HepG2 (cell line): ENCODE data around the gene PYHIN1.

Source experiments
- BCL6 ChIP-seq: IDR thresholded peaks from 2 replicates; pipeline ENCODE4 v1.6.1; 2016; ENCODE audit warnings: missing genetic modification reagents, missing compliant biosample characterization
- CTCF ChIP-seq: sonication (generic); formaldehyde crosslinking; IDR thresholded peaks from 2 replicates; pipeline ENCODE4 v1.5.0; 2020; ENCODE audit warnings: mild to moderate bottlenecking, missing genetic modification reagents, moderate library complexity
- EP300 ChIP-seq, 3 experiments: sonication (generic) in 1 of 3; formaldehyde crosslinking in 1 of 3; IDR thresholded peaks; 2 replicates each; pipeline versions ENCODE4 v1.5.1 to v1.6.1; 2011 to 2020; ENCODE audit warnings: low read depth in 2 of 3, low read length in 2 of 3, borderline replicate concordance in 1 of 3, improper control_type of control experiment in 1 of 3, mild to moderate bottlenecking in 1 of 3, missing genetic modification reagents in 1 of 3, moderate library complexity in 1 of 3
- HNRNPH1 ChIP-seq: fragments of 200-400 bp; formaldehyde crosslinking; optimal IDR thresholded peaks from 2 replicates; pipeline ENCODE3; 2017; ENCODE audit warnings: mild to moderate bottlenecking, low read depth, low read length
- IRF1 ChIP-seq: sonication (generic); formaldehyde crosslinking; IDR thresholded peaks from 2 replicates; pipeline ENCODE4 v1.4.0; 2020; ENCODE audit warnings: low read depth, mild to moderate bottlenecking, missing genetic modification reagents
- KLF13 ChIP-seq: sonication (generic); formaldehyde crosslinking; IDR thresholded peaks from 2 replicates; pipeline ENCODE4 v1.4.0; 2020; ENCODE audit warnings: mild to moderate bottlenecking, missing genetic modification reagents
- REPIN1 ChIP-seq: sonication (generic); formaldehyde crosslinking; IDR thresholded peaks from 2 replicates; pipeline ENCODE4 v1.8.0; 2022; ENCODE audit warnings: missing genetic modification reagents, low read depth, mild to moderate bottlenecking, borderline replicate concordance
- SIX4 ChIP-seq: sonication (generic); formaldehyde crosslinking; IDR thresholded peaks from 2 replicates; pipeline ENCODE4 v1.4.0; 2020; ENCODE audit warnings: missing genetic modification reagents
- ZNF18 ChIP-seq: sonication (generic); formaldehyde crosslinking; IDR thresholded peaks from 2 replicates; pipeline ENCODE4 v1.8.0; 2022; ENCODE audit warnings: mild to moderate bottlenecking, missing genetic modification reagents; ENCODE audit not compliant: insufficient replicate concordance
- ZNF407 ChIP-seq: sonication (generic); formaldehyde crosslinking; IDR thresholded peaks from one replicate; pipeline ENCODE4 v1.5.1; 2020; ENCODE audit warnings: mild to moderate bottlenecking, missing genetic modification reagents; ENCODE audit errors: not compliant biosample characterization

- TF ChIP-seq IRF1 (CRISPR knock-in tag) = no peak
- no peak for TF ChIP-seq EP300 (IDR thresholded peaks at IDR 0.05; ENCODE audit: low read depth in 2 of 2, low read length in 2 of 2)
- no peak for TF ChIP-seq EP300 (CRISPR knock-in tag; IDR thresholded peaks at IDR 0.05; ENCODE audit: borderline replicate concordance)
- TF ChIP-seq KLF13 (CRISPR knock-in tag) = no peak
- no peak for TF ChIP-seq ZNF407 (CRISPR knock-in tag)
- TF ChIP-seq BCL6 = no peak
- TF ChIP-seq CTCF (CRISPR knock-in tag) = no peak
- no peak for TF ChIP-seq HNRNPH1
- TF ChIP-seq SIX4 = no peak
- TF ChIP-seq REPIN1 = no peak
- TF ChIP-seq ZNF18 (CRISPR knock-in tag) = no peak
Measured at GRCh38 chr1:158978730-158979129, 47.4 kb downstream of the PYHIN1 start.
